Chondrocyte (in vitro differentiated cells): Measurements from ENCODE around the gene RELCH. TPM values are rescaled to one million over a fixed set of nuclear protein-coding genes. Genes with fewer than 3 reads are reported as not detected.

Source experiments
- DNase-seq: peaks from one replicate; pipeline ENCODE4 v3.0.0; 2021; ENCODE audit warnings: mixed read lengths, low spot score
- H3K27ac Mint-ChIP-seq: one replicate; pipeline ENCODE4 v1.8.0; 2021; ENCODE audit warnings: mild to moderate bottlenecking, moderate library complexity, mixed read lengths; ENCODE audit not compliant: unreplicated experiment
- H3K27me3 Mint-ChIP-seq: 2 replicates; pipeline ENCODE4 v1.8.0; 2021; ENCODE audit warnings: low read depth, mixed read lengths
- H3K36me3 Mint-ChIP-seq: 2 replicates; pipeline ENCODE4 v1.8.0; 2021; ENCODE audit warnings: low read depth, mixed read lengths
- H3K4me1 Mint-ChIP-seq: 2 replicates; pipeline ENCODE4 v1.8.0; 2021; ENCODE audit warnings: low read depth, mild to moderate bottlenecking, mixed read lengths
- H3K4me3 Mint-ChIP-seq: one replicate; pipeline ENCODE4 v1.8.0; 2021; ENCODE audit warnings: mild to moderate bottlenecking, moderate library complexity, mixed read lengths; ENCODE audit not compliant: unreplicated experiment
- H3K9me3 Mint-ChIP-seq: 2 replicates; pipeline ENCODE4 v1.8.0; 2021; ENCODE audit warnings: low read depth, mixed read lengths
- CTCF ChIP-seq: fragments of 200-600 bp; sonication (generic); IDR thresholded peaks from 2 replicates; pipeline ENCODE4 v1.5.0; 2021; ENCODE audit warnings: antibody characterized with exemption, mild to moderate bottlenecking, moderate library complexity
- total RNA-seq: library from RNA; stranded (reverse); gene quantifications from 3 replicates; pipeline ENCODE4 v1.2.1, GENCODE V29; 2021

RELCH gene
- total RNA-seq, 1 donor from 2014 or later: 15.2 TPM

GRCh38 chr18:62236252-62236651 lies 49.2 kb downstream of the RELCH start:
- Mint-ChIP-seq H3K27me3 (no peaks in the 10 kb centered on the region), H3K27ac (no peak overlapping the region), H3K9me3 (peaks cover 13% of the 10 kb centered on the region), H3K4me3 (no peak overlapping the region), H3K4me1 (no peaks in the 10 kb centered on the region), H3K36me3 (peaks cover 22% of the 10 kb centered on the region)
- no peak for DNase-seq
- no peak for TF ChIP-seq CTCF

- H3K36me3 Mint-ChIP-seq: peaks cover 14% of the 10 kb centered on the region
- H3K4me1 Mint-ChIP-seq: no peaks in the 10 kb centered on the region
- no peak overlapping the region for H3K27ac Mint-ChIP-seq
- peak; percentile 23 for TF ChIP-seq CTCF
- H3K27me3 Mint-ChIP-seq: no peaks in the 10 kb centered on the region
- H3K9me3 Mint-ChIP-seq: peaks cover 13% of the 10 kb centered on the region
- DNase-seq: no peak
- no peak overlapping the region for H3K4me3 Mint-ChIP-seq
Measured at GRCh38 chr18:62239475-62239874, 52.4 kb downstream of the RELCH start.

GRCh38 chr18:62242955-62243354 lies 55.9 kb downstream of the RELCH start:
- TF ChIP-seq CTCF: no peak
- Mint-ChIP-seq H3K9me3 (no peaks in the 10 kb centered on the region), H3K27me3 (no peaks in the 10 kb centered on the region), H3K4me3 (no peak overlapping the region), H3K4me1 (peaks cover 9% of the 10 kb centered on the region), H3K27ac (no peak overlapping the region), H3K36me3 (peaks cover 4% of the 10 kb centered on the region)
- DNase-seq: no peak

GRCh38 chr18:62245177-62245576 lies 58.1 kb downstream of the RELCH start:
- Mint-ChIP-seq H3K4me1 (peaks cover 9% of the 10 kb centered on the region), H3K27me3 (no peaks in the 10 kb centered on the region), H3K9me3 (no peaks in the 10 kb centered on the region), H3K36me3 (peaks cover 3% of the 10 kb centered on the region), H3K27ac (no peak overlapping the region), H3K4me3 (no peak overlapping the region)
- DNase-seq: no peak
- TF ChIP-seq CTCF: no peak

- Mint-ChIP-seq H3K4me3 (no peak overlapping the region), H3K9me3 (no peaks in the 10 kb centered on the region), H3K27ac (no peak overlapping the region), H3K4me1 (peaks cover 9% of the 10 kb centered on the region), H3K36me3 (peaks cover 3% of the 10 kb centered on the region), H3K27me3 (no peaks in the 10 kb centered on the region)
- DNase-seq: no peak
- TF ChIP-seq CTCF: no peak
Measured at GRCh38 chr18:62245699-62246098, 58.6 kb downstream of the RELCH start.
